Right atrium auricular region (tissue), 2 donors: ENCODE results near the gene PXDC1. TPM values are rescaled to one million over a fixed set of nuclear protein-coding genes. Genes with fewer than 3 reads are reported as not detected.

Experiments used
- DNase-seq: peaks from one replicate; pipeline ENCODE4 v3.0.0-alpha.2; 2019; ENCODE audit warnings: low spot score
- H3K27ac ChIP-seq, 2 donors: fragments of 200-600 bp; sonication (generic); 1 replicate in 1 of 2; 2 replicates in 1 of 2; pipeline ENCODE4 v1.5.1; 2016 to 2019
- H3K27me3 ChIP-seq, 2 donors: fragments of 200-600 bp; sonication (generic); one replicate each; pipeline versions ENCODE4 v1.5.1 to v1.6.0; 2017 to 2019
- H3K36me3 ChIP-seq: fragments of 200-600 bp; sonication (generic); one replicate; pipeline ENCODE4 v1.5.1; 2016
- H3K4me1 ChIP-seq, 2 donors: fragments of 200-600 bp; sonication (generic); one replicate each; pipeline versions ENCODE4 v1.5.1 to v1.6.0; 2017 to 2019
- H3K4me3 ChIP-seq, 2 donors: fragments of 200-600 bp; sonication (generic); 1 replicate in 1 of 2; 2 replicates in 1 of 2; pipeline ENCODE4 v1.5.1; 2017 to 2019; ENCODE audit warnings: mild to moderate bottlenecking in 1 of 2, moderate library complexity in 1 of 2
- H3K9me3 ChIP-seq, 2 donors: fragments of 200-600 bp; sonication (generic); one replicate each; pipeline ENCODE4 v1.5.1; 2019
- CTCF ChIP-seq, 2 donors: fragments of 200-600 bp; sonication (generic); IDR thresholded peaks; one replicate each; pipeline ENCODE4 v1.5.1; 2019; ENCODE audit warnings: antibody characterized with exemption in 2 of 2
- total RNA-seq, 2 donors: library from RNA; depleted of rRNA; stranded (reverse); fragments of >200 nt; gene quantifications; one replicate each; pipeline ENCODE4 v1.1.0, GENCODE V29; 2016

The PXDC1 gene
- total RNA-seq, 2 donors from 2014 or later = 43.5 to 77.2 TPM

- no peak for DNase-seq
- Histone ChIP-seq H3K27ac (no peak overlapping the region), H3K4me1 (peaks cover 0 to 25% of the 10 kb centered on the region in 2 donors), H3K36me3 (peaks cover 56% of the 10 kb centered on the region), H3K4me3 (no peak overlapping the region), H3K9me3 (peaks cover 0 to 3% of the 10 kb centered on the region in 2 donors), H3K27me3 (no peaks in the 10 kb centered on the region)
- TF ChIP-seq CTCF (IDR thresholded peaks at IDR 0.05) = no peak
These were observed 19.8 kb downstream of the PXDC1 start for GRCh38 chr6:3731700-3732099.

GRCh38 chr6:3729603-3730344, 21.7 kb downstream of the PXDC1 start:
- no peak overlapping the region for H3K27ac ChIP-seq
- no peak for DNase-seq
- peaks cover 0 to 45% of the 10 kb centered on the region in 2 donors for H3K4me1 ChIP-seq
- no peak overlapping the region for H3K4me3 ChIP-seq
- H3K9me3 ChIP-seq = no peaks in the 10 kb centered on the region
- peaks cover 54% of the 10 kb centered on the region for H3K36me3 ChIP-seq
- H3K27me3 ChIP-seq = no peaks in the 10 kb centered on the region
- no peak for TF ChIP-seq CTCF (IDR thresholded peaks at IDR 0.05)

DNA sequence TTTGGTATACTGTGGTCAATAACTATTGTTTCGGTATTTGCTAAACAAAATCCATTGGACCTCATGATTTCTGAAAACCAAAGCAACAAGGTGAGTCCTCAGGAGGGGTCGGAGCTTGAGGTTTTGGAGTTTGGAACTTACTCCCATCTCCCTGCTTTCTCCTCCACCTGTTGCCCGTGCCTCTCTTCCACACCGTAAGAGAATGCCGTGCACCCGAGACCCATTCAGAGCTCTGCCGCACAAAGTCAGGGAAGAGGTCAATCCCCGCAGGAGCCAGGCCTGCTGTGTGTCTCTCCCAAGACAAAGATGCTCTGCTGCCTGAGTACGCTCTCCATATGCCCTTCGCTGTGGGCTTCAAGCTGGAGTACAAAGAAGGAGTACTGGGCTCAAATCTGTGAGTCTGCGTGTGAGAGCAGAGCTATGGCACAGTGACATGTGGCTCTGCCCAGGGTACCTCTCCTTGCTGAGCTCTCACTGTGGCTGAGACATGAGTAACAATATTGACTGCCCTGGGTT, 23.9 kb downstream of the PXDC1 start:
- no peak for TF ChIP-seq CTCF (IDR thresholded peaks at IDR 0.05)
- peaks cover 0 to 46% of the 10 kb centered on the region in 2 donors for H3K4me1 ChIP-seq
- H3K36me3 ChIP-seq = peaks cover 64% of the 10 kb centered on the region
- H3K4me3 ChIP-seq = no peak overlapping the region
- no peaks in the 10 kb centered on the region for H3K27me3 ChIP-seq
- H3K27ac ChIP-seq = no peak overlapping the region
- H3K9me3 ChIP-seq = no peaks in the 10 kb centered on the region
- DNase-seq = no peak

DNA sequence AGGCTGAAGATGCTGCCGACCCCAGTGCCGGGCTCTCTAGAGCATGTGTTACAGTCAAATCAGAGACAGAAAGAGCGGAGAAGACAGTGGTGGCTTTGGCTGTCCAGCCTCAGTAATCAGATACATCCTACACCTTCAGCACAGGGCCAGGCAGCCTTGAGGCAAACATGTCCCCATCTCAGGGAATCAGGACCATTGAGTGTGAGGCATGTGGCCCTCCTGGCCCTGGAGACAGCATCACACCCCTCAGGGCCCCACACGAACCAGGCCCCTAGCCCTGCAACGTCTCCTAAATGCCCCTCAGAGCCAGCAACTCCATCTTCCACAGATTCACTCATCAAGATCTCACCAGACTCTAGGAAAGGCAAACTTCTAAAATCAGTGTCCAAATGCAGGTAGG, 24.5 kb downstream of the PXDC1 start:
- H3K9me3 ChIP-seq = no peaks in the 10 kb centered on the region
- no peak for TF ChIP-seq CTCF (IDR thresholded peaks at IDR 0.05)
- H3K4me1 ChIP-seq = peaks cover 0 to 44% of the 10 kb centered on the region in 2 donors
- H3K27me3 ChIP-seq = no peaks in the 10 kb centered on the region
- no peak for DNase-seq
- peaks cover 65% of the 10 kb centered on the region for H3K36me3 ChIP-seq
- no peak overlapping the region for H3K27ac ChIP-seq
- H3K4me3 ChIP-seq = no peak overlapping the region

DNA sequence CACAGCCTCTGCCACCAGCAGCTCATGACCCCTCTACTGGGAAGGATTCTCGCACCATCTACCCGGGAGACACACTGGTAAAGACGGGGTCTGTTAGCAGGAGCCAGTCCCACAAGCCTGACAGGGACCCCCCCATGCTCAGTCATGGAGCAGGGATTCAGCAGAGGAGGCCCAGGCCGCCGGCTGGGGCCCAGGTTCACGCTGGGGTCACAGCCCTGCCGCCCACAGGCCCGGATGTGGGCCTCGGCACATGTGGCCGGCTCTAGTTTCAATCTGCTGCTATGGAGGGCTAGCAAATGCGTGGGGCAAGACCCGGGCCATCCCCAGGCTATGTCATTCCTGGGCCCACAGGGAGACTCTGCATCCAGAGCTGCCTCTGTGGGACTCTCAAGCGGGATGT, 25.1 kb downstream of the PXDC1 start:
- H3K27ac ChIP-seq = no peak overlapping the region

More for the DNA sequence above, 25.1 kb downstream of the PXDC1 start:
- TF ChIP-seq CTCF (IDR thresholded peaks at IDR 0.05) = no peak
- H3K36me3 ChIP-seq = peaks cover 68% of the 10 kb centered on the region
- H3K4me3 ChIP-seq = no peak overlapping the region
- H3K4me1 ChIP-seq = peaks cover 0 to 41% of the 10 kb centered on the region in 2 donors
- no peaks in the 10 kb centered on the region for H3K27me3 ChIP-seq
- no peak for DNase-seq
- no peaks in the 10 kb centered on the region for H3K9me3 ChIP-seq
